Pons (tissue), 1 donor: Measurements from ENCODE around the gene PTH2R.
A peak's percentile ranks its signal among the peaks of the same experiment; 100 is the strongest.
"Not testable (repeated sequence)": the region's sequence is repeated elsewhere in the genome, so short reads cannot be mapped to it uniquely, and the experiment has no call there.

Source experiments
- DNase-seq: peaks from one replicate; pipeline ENCODE4 v3.0.0-alpha.2; 2016; ENCODE audit warnings: low spot score

PTH2R gene

DNA sequence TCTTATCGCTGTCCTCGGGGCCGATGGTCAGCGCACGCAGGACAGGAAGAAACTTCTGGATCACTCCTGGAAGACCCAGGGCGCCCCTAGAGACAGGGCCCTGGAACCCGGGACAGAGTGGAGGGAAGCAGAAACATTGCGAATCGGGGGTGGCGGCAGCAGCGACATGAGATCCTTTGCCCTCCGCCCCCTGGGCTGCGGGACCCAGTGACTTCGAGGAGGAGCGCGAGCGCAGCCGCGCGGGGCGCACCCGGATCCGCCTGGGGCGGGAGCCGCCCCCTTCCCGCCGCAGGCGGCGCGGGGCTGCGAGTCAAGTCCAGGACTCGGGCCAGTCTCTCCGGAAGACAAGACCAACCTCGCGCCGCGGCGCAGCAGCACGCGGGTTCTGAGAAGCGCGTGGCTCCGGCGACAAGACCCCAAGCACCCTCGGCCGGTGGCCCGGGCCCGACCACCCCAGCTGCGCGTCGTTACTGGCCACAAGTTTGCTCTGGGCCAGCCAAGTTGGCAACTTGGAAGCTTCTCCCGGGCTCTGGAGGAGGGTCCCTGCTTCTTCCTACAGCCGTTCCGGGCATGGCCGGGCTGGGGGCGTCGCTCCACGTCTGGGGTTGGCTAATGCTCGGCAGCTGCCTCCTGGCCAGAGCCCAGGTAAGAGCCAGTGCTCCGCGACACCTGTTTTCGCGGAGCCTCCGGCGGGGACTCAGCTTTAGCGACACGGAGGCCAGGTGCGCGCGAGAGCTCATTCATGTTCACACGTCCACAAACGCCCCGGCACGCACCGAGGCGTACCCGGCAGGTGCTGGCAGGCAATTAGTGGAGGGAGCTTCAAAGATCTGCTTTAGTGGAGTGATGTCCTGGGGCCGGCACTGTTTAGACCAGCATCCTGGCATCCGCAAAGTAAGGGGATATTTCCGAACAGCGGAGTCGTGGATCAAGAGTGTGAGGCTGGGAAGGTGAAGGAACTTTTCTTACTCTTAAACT, at the start of gene PTH2R:
Gene PTH2R (plus strand): TSS at position 319 of the 978 bp plus-strand sequence. CDS start 252 bp downstream, at position 571.
- DNase-seq: no peak

- no peak for DNase-seq
These were observed 49.6 kb upstream of the PTH2R start for GRCh38 chr2:208356846-208357574.

DNA sequence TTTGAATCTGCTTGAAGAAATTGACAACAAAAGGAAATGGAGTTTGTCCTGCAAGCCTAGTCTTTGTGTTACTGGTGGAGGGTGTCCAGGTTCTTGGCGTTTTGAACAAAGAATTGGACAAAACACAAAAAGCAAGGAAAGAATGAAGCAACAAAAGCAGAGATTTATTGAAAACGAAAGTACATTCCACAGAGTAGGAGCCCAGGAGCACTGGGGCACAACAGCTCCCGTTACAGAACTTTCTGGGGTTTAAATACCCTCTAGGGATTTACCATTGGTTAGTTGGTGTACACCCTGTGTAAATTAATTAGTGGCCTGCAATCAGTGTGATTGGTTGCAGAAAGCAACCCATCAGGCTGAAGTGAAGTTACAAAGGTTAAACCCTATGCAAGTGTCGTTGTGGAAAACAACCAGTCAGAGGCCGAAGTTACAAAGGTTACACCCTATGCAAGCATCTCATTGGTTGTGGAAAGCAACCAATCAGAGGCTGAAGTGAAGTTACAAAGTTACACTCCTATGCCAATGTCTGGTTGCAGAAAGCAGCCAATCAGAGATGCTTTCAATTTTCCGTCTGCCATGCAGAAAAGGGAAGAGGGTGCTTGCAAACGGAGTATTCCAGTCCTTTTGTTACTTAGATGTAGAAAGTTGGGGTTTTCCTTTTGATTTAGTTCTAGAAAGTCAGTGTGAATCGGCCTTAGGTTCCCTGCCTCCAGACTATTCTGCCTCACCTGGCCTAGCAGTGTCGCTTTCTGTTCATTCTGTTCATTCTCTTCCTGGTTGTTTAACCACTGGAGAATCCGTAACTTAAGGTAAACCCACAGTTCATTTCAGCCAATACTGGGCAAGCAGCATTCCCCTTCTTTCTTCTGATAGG, 47.6 kb upstream of the PTH2R start:
- peak; percentile 25 for DNase-seq

DNA sequence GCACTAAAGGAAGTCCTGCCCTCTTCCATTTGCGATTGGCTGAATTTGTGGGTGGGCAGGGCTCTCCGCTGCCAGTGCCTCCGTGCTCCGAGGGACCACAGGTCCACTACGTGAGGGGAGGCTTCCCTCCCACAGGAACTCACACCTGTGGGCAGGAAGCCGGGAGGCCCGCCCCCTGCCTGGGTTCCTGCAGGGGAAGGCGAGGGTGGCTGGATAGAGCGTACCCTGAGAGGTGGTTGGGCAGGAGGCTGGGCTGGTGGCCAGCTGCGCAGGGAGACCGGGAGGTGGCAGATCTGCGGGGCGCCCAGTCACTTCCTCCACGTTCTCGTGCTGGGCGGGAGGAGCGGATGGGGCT, 47.0 kb upstream of the PTH2R start:
- DNase-seq: no peak

DNA sequence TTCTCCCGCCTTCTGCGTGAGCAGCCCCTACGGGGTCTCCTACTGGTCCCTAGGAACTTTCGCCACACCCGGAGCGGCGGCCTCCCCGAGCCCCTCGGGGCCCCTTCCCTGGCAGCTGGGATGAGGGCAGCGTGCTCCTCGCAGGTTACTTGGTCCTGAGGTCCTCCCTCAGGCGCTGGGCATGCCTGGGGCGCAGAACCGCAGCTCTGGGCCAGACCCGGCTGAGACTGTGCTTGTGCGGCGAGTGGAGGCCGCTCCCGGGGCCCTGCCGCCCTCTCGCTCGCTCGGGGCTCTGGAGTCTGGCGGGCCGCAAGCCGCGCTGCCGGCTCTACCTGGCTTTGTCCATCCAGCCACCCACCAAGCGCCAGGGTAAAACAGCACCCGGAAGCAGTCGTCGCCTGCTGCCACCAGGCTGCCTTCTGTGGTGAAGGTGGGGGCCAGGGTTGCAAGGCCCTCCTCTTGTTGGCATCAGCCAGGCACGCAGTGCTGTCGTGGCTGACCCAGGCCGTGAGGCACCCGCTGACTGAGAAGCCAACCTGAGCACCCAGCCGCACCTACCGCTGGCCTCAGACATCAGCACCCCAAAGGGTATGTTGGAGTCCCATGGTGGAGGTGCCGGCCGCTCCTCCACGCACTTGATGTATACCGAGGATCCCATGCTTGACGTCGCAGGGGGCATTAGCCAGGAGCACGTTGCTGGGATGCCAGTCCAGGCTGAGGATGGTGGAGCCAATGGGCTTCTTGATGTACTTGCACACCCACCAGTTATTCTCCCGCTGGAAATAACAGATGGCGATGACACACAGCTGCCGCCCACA, 46.1 kb upstream of the PTH2R start:
- no peak for DNase-seq

DNA sequence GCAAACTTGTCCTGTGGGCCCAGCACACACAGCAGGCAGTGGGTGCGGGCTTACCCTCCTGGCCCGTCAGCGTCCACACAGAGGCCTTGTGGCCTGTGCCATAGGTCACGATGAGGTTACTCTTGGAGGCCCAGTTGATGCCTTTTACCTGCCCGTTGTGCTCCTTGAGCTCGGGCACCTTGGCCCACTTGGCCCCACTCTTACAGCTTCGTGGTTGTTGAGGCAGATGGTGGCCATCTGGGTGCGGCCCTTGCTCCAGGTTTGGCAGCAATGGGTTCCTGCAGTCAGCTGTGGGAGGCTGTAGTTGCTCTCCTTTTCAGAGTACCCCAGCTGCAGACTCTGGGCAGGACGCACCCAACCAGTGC, 45.5 kb upstream of the PTH2R start:
- DNase-seq: no peak

- no peak for DNase-seq
These were observed 43.1 kb upstream of the PTH2R start for GRCh38 chr2:208363485-208363884.

- no peak for DNase-seq
These were observed 40.1 kb upstream of the PTH2R start for GRCh38 chr2:208366215-208367127.

GRCh38 chr2:208369091-208369490, 37.5 kb upstream of the PTH2R start:
- DNase-seq: no peak

DNA sequence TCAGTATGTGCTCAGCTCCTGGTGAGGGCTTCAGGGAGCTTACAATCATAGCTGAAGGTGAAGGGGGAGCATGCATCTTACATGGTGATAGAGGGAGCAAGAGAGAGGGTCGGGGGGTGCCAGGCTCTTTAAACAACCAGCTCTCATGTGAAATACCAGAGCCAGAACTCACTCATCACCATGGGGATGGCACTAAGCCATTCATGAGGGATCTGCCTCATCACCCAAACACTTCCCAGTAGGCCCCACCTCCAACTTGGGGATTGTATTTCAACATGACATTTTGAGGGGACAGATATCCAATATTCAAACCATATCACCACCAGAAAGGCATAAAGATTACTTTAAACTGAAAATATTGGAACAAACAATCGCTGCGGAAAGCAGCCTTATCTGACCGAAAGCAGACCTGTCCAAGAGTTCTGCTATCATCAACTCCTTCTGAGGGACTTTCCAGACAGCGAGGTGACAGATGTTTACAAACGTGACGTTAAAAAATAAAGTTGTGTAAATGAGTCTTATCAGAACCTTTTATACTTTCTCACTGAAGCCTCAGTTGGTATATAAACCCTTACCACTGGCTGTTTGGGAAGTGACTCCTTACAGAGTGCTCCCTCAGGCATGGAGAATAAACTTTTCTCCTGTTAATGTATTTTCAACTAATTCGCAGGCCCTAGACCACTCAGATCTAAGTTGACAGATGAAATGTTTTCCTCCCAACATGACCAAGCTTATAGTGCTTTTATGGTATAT, 35.5 kb upstream of the PTH2R start:
- DNase-seq: no peak

GRCh38 chr2:208371634-208371935, 35.0 kb upstream of the PTH2R start:
- DNase-seq: no peak

DNA sequence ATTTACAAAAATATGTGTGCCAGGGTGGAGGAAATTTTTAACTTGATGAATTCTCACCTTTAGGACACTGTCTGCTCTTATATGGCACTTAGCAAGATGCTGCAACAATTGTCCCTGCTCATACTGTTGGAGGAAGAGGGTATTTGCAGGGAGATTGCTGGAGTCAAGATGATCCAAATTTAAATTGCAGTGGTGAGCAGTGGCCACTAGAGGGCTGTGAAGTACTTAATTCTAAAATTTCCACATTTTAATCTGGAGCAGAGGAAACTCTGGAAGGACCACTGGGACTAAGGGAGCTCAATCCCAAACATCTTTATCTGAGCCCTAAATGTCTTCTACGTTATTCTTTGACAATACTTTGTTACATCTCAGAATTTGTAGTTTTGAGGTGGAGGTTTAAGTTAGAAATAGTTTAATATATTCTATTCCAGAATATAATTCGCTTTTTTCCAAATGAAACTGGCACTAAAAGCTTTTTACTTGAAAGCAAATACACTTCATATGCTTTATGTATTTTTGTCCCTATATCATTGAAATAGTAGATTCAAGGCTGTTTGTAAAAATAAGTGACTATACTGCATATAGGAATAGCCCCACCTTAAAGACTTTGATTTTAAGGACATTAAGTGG, 33.0 kb upstream of the PTH2R start:
- DNase-seq: peak; percentile 57

GRCh38 chr2:208375491-208376068, 31.0 kb upstream of the PTH2R start:
- no peak for DNase-seq

GRCh38 chr2:208377344-208377860, 29.2 kb upstream of the PTH2R start:
- not testable (repeated sequence) for DNase-seq

GRCh38 chr2:208379192-208379591, 27.4 kb upstream of the PTH2R start:
- no peak for DNase-seq

DNA sequence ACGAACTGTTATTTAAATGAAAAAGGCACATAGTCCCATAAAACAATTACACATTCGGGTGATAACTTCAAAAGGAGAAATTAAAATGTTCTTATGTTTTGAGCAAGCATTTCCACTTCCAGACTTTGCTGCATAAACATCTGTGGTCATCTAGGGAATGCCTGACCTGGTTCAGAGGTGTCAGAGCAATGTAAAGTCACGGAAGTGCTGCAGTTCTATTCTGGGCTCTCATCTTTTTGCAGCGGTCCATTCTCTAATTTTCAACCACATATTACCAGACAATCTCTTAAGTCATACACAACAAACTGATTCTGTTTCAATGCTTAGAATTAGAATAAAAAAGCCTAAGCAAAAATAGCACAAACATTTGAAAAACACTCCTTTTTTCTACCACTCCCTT, 22.0 kb upstream of the PTH2R start:
- no peak for DNase-seq

- no peak for DNase-seq
These were observed 20.1 kb upstream of the PTH2R start for GRCh38 chr2:208386541-208386940.

- DNase-seq: no peak
These were observed 16.7 kb upstream of the PTH2R start for GRCh38 chr2:208389940-208390339.

GRCh38 chr2:208392300-208392699, 14.3 kb upstream of the PTH2R start:
- DNase-seq: no peak
